Measurements from ENCODE around the gene PTPRE. TPM values are rescaled to one million over a fixed set of nuclear protein-coding genes. Genes with fewer than 3 reads are reported as not detected.

PTPRE gene
- total and polyA plus RNA-seq, 2 of the 4 experiments (the other 2 are of a cell fraction), result 0.34 to 0.54 TPM

- Histone ChIP-seq H2AFZ (replicated peaks; ENCODE audit: low read length, poor library complexity) (no peak overlapping the region), H3K36me3 (ENCODE audit: control insufficient read depth, insufficient read depth, low read length) (no peaks in the 10 kb centered on the region), H4K91ac (ENCODE audit: insufficient read depth, low read depth, low read length) (no peak overlapping the region), H3K4me3 (ENCODE audit: insufficient read depth, low read depth, low read length) (no peak overlapping the region), H4K5ac (ENCODE audit: low read depth, low read length) (no peak overlapping the region), H3K4me1 (ENCODE audit: control insufficient read depth, insufficient read depth, low read length) (no peaks in the 10 kb centered on the region), H3K18ac (ENCODE audit: low read depth, low read length) (no peak overlapping the region), H3K9me1 (ENCODE audit: insufficient read depth, low read length) (no peaks in the 10 kb centered on the region), H2AK9ac (replicated peaks; ENCODE audit: low read depth, low read length, poor library complexity) (no peak overlapping the region), H3K14ac (replicated peaks; ENCODE audit: low read depth, low read length) (no peak overlapping the region), H3K4me2 (ENCODE audit: low read depth, low read length) (no peak overlapping the region), H2AK5ac (ENCODE audit: low read depth, low read length) (no peak overlapping the region), H4K8ac (ENCODE audit: low read depth in 2 of 2, low read length in 2 of 2) (no peak overlapping the region), H3K27me3 (ENCODE audit: control insufficient read depth, insufficient read depth, low read length) (peaks cover 4% of the 10 kb centered on the region; the same call in 1 of the 2 replicates), H3K79me1 (ENCODE audit: low read depth in 1 of 2, low read length in 2 of 2) (no peaks in the 10 kb centered on the region), H4K20me1 (ENCODE audit: insufficient read depth, low read length) (no peaks in the 10 kb centered on the region), H3K4ac (ENCODE audit: low read depth, low read length) (no peak overlapping the region), H3K9ac (ENCODE audit: low read depth, low read length) (no peak overlapping the region), H2BK5ac (ENCODE audit: low read depth, low read length, poor library complexity, severe bottlenecking) (no peak overlapping the region), H2BK15ac (ENCODE audit: low read depth, low read length) (no peak overlapping the region), H3K23ac (ENCODE audit: low read depth, low read length) (no peak overlapping the region), H3K56ac (ENCODE audit: extremely low read depth, insufficient read depth, low read length) (no peak overlapping the region), H2BK120ac (ENCODE audit: low read depth, low read length) (no peak overlapping the region), H2BK20ac (ENCODE audit: low read depth, low read length) (no peak overlapping the region), H3K9me3 (ENCODE audit: control insufficient read depth, insufficient read depth, low read length) (no peaks in the 10 kb centered on the region), H3K27ac (ENCODE audit: insufficient read depth, low read length) (no peak overlapping the region)
- no TSS peak for BruUV-seq (replicated peaks)
- dilution Hi-C loops (cut with HindIII; ENCODE audit: low sequenced_read_pairs, unreplicated experiment) (no loop called here), in situ Hi-C loops (cut with MboI; ENCODE audit: low sequenced_read_pairs) (no loop called here), intact Hi-C loops (cut with micrococcal nuclease) (no loop called here)
- no peak for ATAC-seq (ENCODE audit: low read depth)
- ChIA-PET CTCF (no interaction called here), POLR2A (ENCODE audit: unreplicated experiment) (no interaction called here)
- no peak for DNase-seq
- TF ChIP-seq ELK1 (IDR thresholded peaks at IDR 0.05; ENCODE audit: borderline replicate concordance, low read depth, low read length) (no peak), MAZ (IDR thresholded peaks at IDR 0.05; ENCODE audit: borderline replicate concordance, low read depth, low read length) (no peak), USF2 (IDR thresholded peaks at IDR 0.05; ENCODE audit: low read depth, low read length) (no peak), CTCF (conservative IDR thresholded peaks at IDR 0.05; ENCODE audit: low read depth, low read length) (no peak), POLR2A (IDR thresholded peaks at IDR 0.05; ENCODE audit: low read depth, low read length) (no peak), MXI1 (IDR thresholded peaks at IDR 0.05; ENCODE audit: borderline replicate concordance, low read depth, low read length) (no peak), MAFK (IDR thresholded peaks at IDR 0.05; ENCODE audit: low read depth, low read length) (no peak), CHD1 (IDR thresholded peaks at IDR 0.05; ENCODE audit: low read depth, low read length) (no peak), RCOR1 (IDR thresholded peaks at IDR 0.05; ENCODE audit: insufficient replicate concordance, low read length) (no peak), FOS (IDR thresholded peaks at IDR 0.05; ENCODE audit: low read depth, low read length) (no peak), RAD21 (IDR thresholded peaks at IDR 0.05; ENCODE audit: low read length) (no peak), CEBPB (IDR thresholded peaks at IDR 0.05; ENCODE audit: low read depth, low read length) (no peak), NFE2L2 (IDR thresholded peaks at IDR 0.05; ENCODE audit: low read depth, low read length) (no peak), RFX5 (IDR thresholded peaks at IDR 0.05; ENCODE audit: low read depth, low read length) (no peak)
- WGBS, 2 experiments (ENCODE audit: extremely low coverage in 2 of 2, insufficient read length in 1 of 2), result 96% methylated on average over 6 of the region's 8 CpGs; no CpG with 5 or more reads in 1 of the 2 experiments
These were observed 178.1 kb downstream of the PTPRE start for GRCh38 chr10:128084991-128085390.
